ENCODE data around the gene TPPP2. TPM values are rescaled to one million over a fixed set of nuclear protein-coding genes. Genes with fewer than 3 reads are reported as not detected.

The TPPP2 gene
- total and polyA plus RNA-seq, 9 of the 15 experiments (the other 6 are each of a cell fraction or from before 2014, with no cell fraction given): 0.18 TPM; not detected in 8

- BruUV-seq (replicated peaks): no TSS peak
- POLR2A ChIA-PET: interaction anchor here (0.8 to 1.2 kb wide), 4 partner anchors 18 to 23 kb away, joined by 3 to 4 read pairs (median 4); no protein-coding TSS in a partner anchor
- H3K79me2 ChIP-seq (ENCODE audit: control insufficient read depth, insufficient read depth, low read length): peaks cover 5% of the 10 kb centered on the region; the same call in 1 of the 3 replicates
- H3K4me1 ChIP-seq (replicated peaks in 1 of 2; ENCODE audit: control insufficient read depth in 2 of 2, insufficient read depth in 2 of 2, low read length in 2 of 2): peaks cover 5 to 17% of the 10 kb centered on the region in 2 experiments; a peak in 3 of 5 replicates
- no peak overlapping the region for H3K4me2 ChIP-seq (ENCODE audit: insufficient read depth, low read length)
- no peak overlapping the region for H3K27ac ChIP-seq (ENCODE audit: extremely low read depth, low read depth, low read length)
- FAIRE-seq (no peak), ATAC-seq (no peak), DNase-seq (ENCODE audit: extremely low read depth in 1 of 4, low spot score in 3 of 4) (no peak)
- CTCF ChIA-PET (ENCODE audit: low intra/inter-chr PET ratio): interaction anchor here (1.1 kb wide), 1 partner anchor 22 kb away, joined by 3 read pairs; no protein-coding TSS in a partner anchor
- 74% methylated on average over 7 of the region's 7 CpGs for WGBS (ENCODE audit: insufficient coverage, low coverage, missing lambda C conversion rate)
- peaks cover 37% of the 10 kb centered on the region; the same call in 1 of the 3 replicates for H3K36me3 ChIP-seq (ENCODE audit: control insufficient read depth, insufficient read depth, low read length)
- in situ Hi-C loops (cut with MboI) (no loop called here), intact Hi-C loops (cut with micrococcal nuclease) (no loop called here)
- no peak overlapping the region for H3K9ac ChIP-seq (ENCODE audit: insufficient read depth in 1 of 2, low read depth in 2 of 2, low read length in 2 of 2)
- no peaks in the 10 kb centered on the region for H3K27me3 ChIP-seq (ENCODE audit: control insufficient read depth in 2 of 2, insufficient read depth in 2 of 2, low read length in 2 of 2)
- no peaks in the 10 kb centered on the region for H3K9me1 ChIP-seq (ENCODE audit: control insufficient read depth, insufficient read depth, low read length)
- H3K4me3 ChIP-seq: no peak overlapping the region
- no peaks in the 10 kb centered on the region for H3K9me3 ChIP-seq (replicated peaks; ENCODE audit: control insufficient read depth, insufficient read depth, low read depth, low read length)
- no peak overlapping the region for H2AFZ ChIP-seq (ENCODE audit: low read depth, low read length)
- H4K20me1 ChIP-seq (replicated peaks; ENCODE audit: control insufficient read depth, insufficient read depth, low read length): no peaks in the 10 kb centered on the region
- TF ChIP-seq HDAC6 (IDR thresholded peaks at IDR 0.05; ENCODE audit: low read depth, low read length): no peak
- TF ChIP-seq MAFK (IDR thresholded peaks at IDR 0.05; ENCODE audit: low read length): no peak
- no peak for TF ChIP-seq PRMT5 (CRISPR knock-in tag; IDR thresholded peaks at IDR 0.05)
- TF ChIP-seq CLOCK (CRISPR knock-in tag; IDR thresholded peaks at IDR 0.05; ENCODE audit: borderline replicate concordance): no peak
- TF ChIP-seq ZNF551 (CRISPR knock-in tag; IDR thresholded peaks at IDR 0.05): no peak
- TF ChIP-seq USF2 (CRISPR knock-in tag; IDR thresholded peaks at IDR 0.05): no peak
- TF ChIP-seq PPARD (CRISPR knock-in tag; IDR thresholded peaks at IDR 0.05): no peak
- TF ChIP-seq NR1H2 (CRISPR knock-in tag; IDR thresholded peaks at IDR 0.05): no peak
- no peak for TF ChIP-seq ZNF133 (CRISPR knock-in tag; IDR thresholded peaks at IDR 0.05)
- no peak for TF ChIP-seq ZBTB33 (CRISPR knock-in tag; IDR thresholded peaks at IDR 0.05)
- no peak for TF ChIP-seq MTF1 (CRISPR knock-in tag; IDR thresholded peaks at IDR 0.05; ENCODE audit: borderline replicate concordance)
- no peak for TF ChIP-seq TCF15 (CRISPR knock-in tag; IDR thresholded peaks at IDR 0.05)
- no peak for TF ChIP-seq RAD21 (CRISPR knock-in tag; conservative IDR thresholded peaks at IDR 0.05 in 1 of 2, IDR thresholded peaks at IDR 0.05 in 1 of 2)
- no peak for TF ChIP-seq POLR2A (conservative IDR thresholded peaks at IDR 0.05)
- no peak for TF ChIP-seq EZH2 (IDR thresholded peaks at IDR 0.05; ENCODE audit: borderline replicate concordance, low read depth, low read length)
Measured at GRCh38 chr14:21018286-21018685, 11.7 kb upstream of the TPPP2 start.

All from K562 (cell line).